Mesangial cell (primary cell): ENCODE measurements around the gene PANK1. TPM values are rescaled to one million over a fixed set of nuclear protein-coding genes. Genes with fewer than 3 reads are reported as not detected.

ENCODE experiments used
- total RNA-seq: library from RNA; depleted of rRNA; stranded (reverse); fragments of >200 nt; gene quantifications from 2 replicates; pipeline ENCODE4 v1.2.3, GENCODE V29; 2015

PANK1 gene
- total RNA-seq, result 4.7 and 8.0 TPM in 2 replicates

DNA sequence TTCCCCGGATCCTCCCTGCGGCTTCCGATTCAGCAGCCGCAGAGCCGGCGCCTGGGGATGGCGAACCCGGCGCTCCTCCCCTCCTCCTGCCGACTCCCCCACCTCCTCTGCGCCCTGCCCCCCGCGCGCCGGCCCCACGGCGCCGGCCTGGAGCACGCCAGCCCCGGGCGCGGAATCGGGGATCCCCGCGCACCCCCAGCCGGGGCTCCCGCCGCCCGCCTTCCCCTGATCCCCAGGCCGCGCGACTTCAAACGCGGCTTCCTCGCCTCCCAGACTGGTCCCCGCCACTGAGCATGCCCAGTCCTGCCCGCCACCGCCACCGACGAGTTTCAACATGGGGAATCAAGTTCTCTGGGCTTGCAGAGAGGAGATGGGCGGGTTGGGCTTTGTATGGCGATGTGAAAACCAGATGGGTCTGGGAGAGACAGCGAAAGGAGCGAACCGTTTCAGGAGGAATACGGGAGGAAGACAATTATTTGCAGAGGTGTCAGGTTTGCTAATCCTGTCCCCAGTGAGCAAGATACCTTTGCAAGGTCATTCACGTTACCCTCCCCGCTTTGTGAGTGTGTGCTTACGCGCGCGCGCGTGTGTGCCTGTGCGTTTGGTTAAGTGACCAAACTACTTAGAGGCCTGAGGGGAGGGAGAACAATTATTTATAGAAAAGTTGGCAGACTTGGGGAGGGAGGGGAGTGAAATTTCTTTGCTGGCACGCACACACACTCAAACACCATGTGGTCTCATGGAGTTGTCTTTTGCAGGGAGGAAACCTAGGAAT, at the start of gene PANK1:
PANK1 (minus strand) TSS at position 276 of the 775 bp plus-strand sequence. CDS start 351 bp downstream, outside the sequence.

DNA sequence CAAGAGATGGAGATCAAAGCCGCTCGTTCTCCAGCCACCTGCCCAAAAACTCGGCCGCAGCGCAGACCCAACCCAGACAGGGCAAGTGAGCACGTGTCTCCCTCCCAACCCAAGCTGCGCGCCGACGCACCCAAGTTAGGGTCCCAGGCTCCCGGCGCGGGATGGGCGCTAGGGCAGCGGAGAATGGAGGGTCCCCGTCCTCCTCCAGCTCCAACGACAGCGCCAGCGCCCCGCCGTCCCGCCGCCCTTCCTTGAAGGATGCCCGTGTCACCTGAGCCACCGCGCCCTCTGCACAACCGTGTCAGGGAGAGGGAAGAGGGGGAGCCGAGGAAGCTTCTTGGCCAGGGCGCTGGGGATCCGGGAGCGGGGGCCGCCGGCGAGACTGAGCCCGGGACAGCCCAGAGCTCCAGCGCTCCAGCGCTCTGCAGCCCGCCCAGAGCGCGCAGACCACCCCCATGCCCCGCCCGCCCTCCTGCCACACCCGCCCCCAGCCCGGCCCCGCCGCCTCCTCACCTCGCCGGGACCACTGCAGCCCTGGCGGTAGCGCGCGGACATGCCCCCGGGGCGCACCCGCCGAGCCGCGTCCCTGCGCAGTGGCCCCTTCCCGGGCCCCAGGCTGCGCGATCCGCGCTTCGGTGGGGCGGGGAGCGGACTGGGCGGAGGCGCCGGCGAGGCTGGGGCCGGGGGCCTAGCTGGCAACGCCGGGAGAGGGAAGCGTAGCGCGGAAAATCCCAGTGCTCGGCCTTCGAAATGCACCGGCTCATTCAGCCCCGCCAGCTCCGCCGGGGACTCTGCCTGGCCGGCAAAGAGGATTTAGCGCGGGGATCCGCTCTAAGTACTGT, 109.7 kb downstream of the PANK1 start, which contains the start of gene SLC16A12:
SLC16A12 (minus strand) TSS at position 424 of the 842 bp plus-strand sequence. CDS start 73,016 bp downstream, outside the sequence.

Other genes starting within 250 kb of the PANK1 start
- 8.6 and 8.8 TPM in 2 replicates for gene IFIT5, start 230.7 kb downstream of the PANK1 start, total RNA-seq
- gene SLC16A12, start 109.6 kb downstream of the PANK1 start, total RNA-seq, result 2.8 and 4.4 TPM in 2 replicates
- gene KIF20B, start 56.3 kb upstream of the PANK1 start, total RNA-seq, result 1.3 and 14.7 TPM in 2 replicates